Measurements from ENCODE around the gene FAM169A.
"Not testable (repeated sequence)": the region's sequence is repeated elsewhere in the genome, so short reads cannot be mapped to it uniquely, and the experiment has no call there.

FAM169A gene

GRCh38 chr5:74877624-74878304 is 11.6 kb upstream of the FAM169A start:
- Mint-ChIP-seq H3K4me3 (no peak overlapping the region), H3K9me3 (no peaks in the 10 kb centered on the region), H3K4me1 (no peaks in the 10 kb centered on the region), H3K36me3 (no peaks in the 10 kb centered on the region), H3K27me3 (no peaks in the 10 kb centered on the region), H3K27ac (no peak overlapping the region)
- ATAC-seq = no peak

GRCh38 chr5:74875994-74876791 is 10.0 kb upstream of the FAM169A start:
- H3K27ac Mint-ChIP-seq = no peak overlapping the region
- H3K27me3 Mint-ChIP-seq = no peaks in the 10 kb centered on the region
- ATAC-seq = peak; percentile 12
- H3K4me3 Mint-ChIP-seq = no peak overlapping the region
- no peaks in the 10 kb centered on the region for H3K9me3 Mint-ChIP-seq
- no peaks in the 10 kb centered on the region for H3K36me3 Mint-ChIP-seq
- H3K4me1 Mint-ChIP-seq = no peaks in the 10 kb centered on the region

GRCh38 chr5:74873525-74874249 is 7.5 kb upstream of the FAM169A start:
- no peaks in the 10 kb centered on the region for H3K36me3 Mint-ChIP-seq
- no peaks in the 10 kb centered on the region for H3K9me3 Mint-ChIP-seq
- peaks cover 5% of the 10 kb centered on the region for H3K4me1 Mint-ChIP-seq
- H3K27ac Mint-ChIP-seq = no peak overlapping the region
- H3K27me3 Mint-ChIP-seq = no peaks in the 10 kb centered on the region
- no peak overlapping the region for H3K4me3 Mint-ChIP-seq
- no peak for ATAC-seq

- H3K36me3 Mint-ChIP-seq = no peaks in the 10 kb centered on the region
- ATAC-seq = no peak
- H3K27ac Mint-ChIP-seq = no peak overlapping the region
- no peaks in the 10 kb centered on the region for H3K9me3 Mint-ChIP-seq
- H3K4me3 Mint-ChIP-seq = no peak overlapping the region
- H3K27me3 Mint-ChIP-seq = peaks cover 2% of the 10 kb centered on the region
- peaks cover 6% of the 10 kb centered on the region for H3K4me1 Mint-ChIP-seq
These were observed 4.3 kb upstream of the FAM169A start for GRCh38 chr5:74870299-74871067.

GRCh38 chr5:74869414-74869813 is 3.2 kb upstream of the FAM169A start:
- not testable (repeated sequence) for H3K27ac Mint-ChIP-seq, ATAC-seq, H3K36me3 Mint-ChIP-seq, H3K4me3 Mint-ChIP-seq, H3K9me3 Mint-ChIP-seq
- Mint-ChIP-seq H3K4me1 (peaks cover 17% of the 10 kb centered on the region), H3K27me3 (peaks cover 13% of the 10 kb centered on the region)

- no peaks in the 10 kb centered on the region for H3K9me3 Mint-ChIP-seq
- peak; percentile 31 for ATAC-seq
- no peaks in the 10 kb centered on the region for H3K36me3 Mint-ChIP-seq
- H3K4me3 Mint-ChIP-seq = peak overlapping the region; percentile 85
- H3K4me1 Mint-ChIP-seq = peaks cover 25% of the 10 kb centered on the region
- H3K27me3 Mint-ChIP-seq = peaks cover 13% of the 10 kb centered on the region
- H3K27ac Mint-ChIP-seq = peak overlapping the region; percentile 85
These were observed 492 bp upstream of the FAM169A start for GRCh38 chr5:74866596-74867162.

- H3K27ac Mint-ChIP-seq = peak overlapping the region; percentile 76
- peak overlapping the region; percentile 85 for H3K4me3 Mint-ChIP-seq
- no peaks in the 10 kb centered on the region for H3K9me3 Mint-ChIP-seq
- H3K27me3 Mint-ChIP-seq = peaks cover 13% of the 10 kb centered on the region
- H3K4me1 Mint-ChIP-seq = peaks cover 30% of the 10 kb centered on the region
- no peak for ATAC-seq
- H3K36me3 Mint-ChIP-seq = no peaks in the 10 kb centered on the region
These were observed 857 bp downstream of the FAM169A start for GRCh38 chr5:74865256-74865803.

GRCh38 chr5:74864823-74865222 is 1.4 kb downstream of the FAM169A start:
- H3K4me3 Mint-ChIP-seq = peak overlapping the region; percentile 85
- ATAC-seq = no peak
- H3K4me1 Mint-ChIP-seq = peaks cover 30% of the 10 kb centered on the region
- peaks cover 13% of the 10 kb centered on the region for H3K27me3 Mint-ChIP-seq
- peak overlapping the region; percentile 76 for H3K27ac Mint-ChIP-seq
- H3K9me3 Mint-ChIP-seq = no peaks in the 10 kb centered on the region
- H3K36me3 Mint-ChIP-seq = no peaks in the 10 kb centered on the region

GRCh38 chr5:74863726-74864125 is 2.5 kb downstream of the FAM169A start:
- Mint-ChIP-seq H3K27me3 (peaks cover 13% of the 10 kb centered on the region), H3K9me3 (no peaks in the 10 kb centered on the region), H3K27ac (no peak overlapping the region), H3K4me3 (no peak overlapping the region), H3K4me1 (peaks cover 25% of the 10 kb centered on the region), H3K36me3 (no peaks in the 10 kb centered on the region)
- ATAC-seq = no peak

GRCh38 chr5:74862221-74862620 is 4.0 kb downstream of the FAM169A start:
- Mint-ChIP-seq H3K27me3 (peaks cover 13% of the 10 kb centered on the region), H3K4me3 (no peak overlapping the region), H3K27ac (no peak overlapping the region), H3K4me1 (peaks cover 25% of the 10 kb centered on the region), H3K36me3 (no peaks in the 10 kb centered on the region), H3K9me3 (no peaks in the 10 kb centered on the region)
- ATAC-seq = no peak

GRCh38 chr5:74856975-74857374 is 9.2 kb downstream of the FAM169A start:
- H3K4me1 Mint-ChIP-seq = peaks cover 16% of the 10 kb centered on the region
- H3K27me3 Mint-ChIP-seq, H3K27ac Mint-ChIP-seq, H3K9me3 Mint-ChIP-seq, ATAC-seq, H3K4me3 Mint-ChIP-seq, H3K36me3 Mint-ChIP-seq: not testable (repeated sequence)

GRCh38 chr5:74853256-74853655 is 12.9 kb downstream of the FAM169A start:
- Mint-ChIP-seq H3K9me3 (no peaks in the 10 kb centered on the region), H3K27ac (no peak overlapping the region), H3K27me3 (no peaks in the 10 kb centered on the region), H3K4me3 (no peak overlapping the region), H3K4me1 (peaks cover 18% of the 10 kb centered on the region), H3K36me3 (no peaks in the 10 kb centered on the region)
- no peak for ATAC-seq

GRCh38 chr5:74851684-74852353 is 14.4 kb downstream of the FAM169A start:
- ATAC-seq = no peak
- Mint-ChIP-seq H3K4me3 (peak overlapping the region; percentile 65), H3K27me3 (no peaks in the 10 kb centered on the region), H3K4me1 (peaks cover 18% of the 10 kb centered on the region), H3K36me3 (no peaks in the 10 kb centered on the region), H3K9me3 (no peaks in the 10 kb centered on the region), H3K27ac (peak overlapping the region; percentile 73)

GRCh38 chr5:74850789-74851425 is 15.3 kb downstream of the FAM169A start:
- no peaks in the 10 kb centered on the region for H3K36me3 Mint-ChIP-seq
- H3K9me3 Mint-ChIP-seq = no peaks in the 10 kb centered on the region
- H3K27me3 Mint-ChIP-seq = no peaks in the 10 kb centered on the region
- no peak for ATAC-seq
- peak overlapping the region; percentile 24 for H3K27ac Mint-ChIP-seq
- H3K4me3 Mint-ChIP-seq = no peak overlapping the region
- peaks cover 18% of the 10 kb centered on the region for H3K4me1 Mint-ChIP-seq
